ENCODE measurements around the gene PLPP6. TPM values are rescaled to one million over a fixed set of nuclear protein-coding genes. Genes with fewer than 3 reads are reported as not detected.

The PLPP6 gene
- total and polyA plus RNA-seq, 2 experiments from 2014 or later: 11.7 to 15.8 TPM

DNA sequence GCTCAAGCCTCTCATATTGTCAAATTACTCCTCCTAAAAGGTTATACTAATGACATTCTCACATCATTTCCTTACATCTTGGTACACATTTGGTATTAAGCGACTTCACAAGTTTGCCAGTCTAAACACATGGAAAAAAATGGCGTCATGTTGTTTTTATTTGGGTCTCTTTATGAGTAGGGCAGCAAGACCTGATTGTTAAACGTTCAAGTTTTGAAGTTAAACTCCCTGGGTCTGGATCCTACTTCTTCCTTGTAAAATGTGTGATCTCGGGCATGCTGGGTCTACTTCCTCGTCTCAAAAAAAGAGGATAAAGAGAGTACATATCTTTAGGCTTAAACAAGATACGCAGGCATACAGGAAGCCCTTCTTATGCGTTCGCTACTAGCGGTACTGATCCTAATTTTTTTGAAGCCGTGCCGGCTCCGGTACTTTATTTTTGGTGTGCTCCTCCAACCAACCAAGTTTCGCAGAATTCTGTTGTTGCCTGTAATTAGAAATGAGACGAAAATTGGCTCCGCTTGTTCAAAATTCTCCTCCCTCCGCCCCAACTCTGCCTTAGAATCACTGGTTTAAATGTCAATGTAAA lies 16.7 kb downstream of the PLPP6 start:
- no peaks in the 10 kb centered on the region for H3K9me3 ChIP-seq (ENCODE audit: low read depth)
- H3K27me3 ChIP-seq: no peaks in the 10 kb centered on the region
- DNase-seq (ENCODE audit: low read depth in 1 of 2, low spot score in 1 of 2): peak; percentile 17 to 52
- TF ChIP-seq, protein P1, sequence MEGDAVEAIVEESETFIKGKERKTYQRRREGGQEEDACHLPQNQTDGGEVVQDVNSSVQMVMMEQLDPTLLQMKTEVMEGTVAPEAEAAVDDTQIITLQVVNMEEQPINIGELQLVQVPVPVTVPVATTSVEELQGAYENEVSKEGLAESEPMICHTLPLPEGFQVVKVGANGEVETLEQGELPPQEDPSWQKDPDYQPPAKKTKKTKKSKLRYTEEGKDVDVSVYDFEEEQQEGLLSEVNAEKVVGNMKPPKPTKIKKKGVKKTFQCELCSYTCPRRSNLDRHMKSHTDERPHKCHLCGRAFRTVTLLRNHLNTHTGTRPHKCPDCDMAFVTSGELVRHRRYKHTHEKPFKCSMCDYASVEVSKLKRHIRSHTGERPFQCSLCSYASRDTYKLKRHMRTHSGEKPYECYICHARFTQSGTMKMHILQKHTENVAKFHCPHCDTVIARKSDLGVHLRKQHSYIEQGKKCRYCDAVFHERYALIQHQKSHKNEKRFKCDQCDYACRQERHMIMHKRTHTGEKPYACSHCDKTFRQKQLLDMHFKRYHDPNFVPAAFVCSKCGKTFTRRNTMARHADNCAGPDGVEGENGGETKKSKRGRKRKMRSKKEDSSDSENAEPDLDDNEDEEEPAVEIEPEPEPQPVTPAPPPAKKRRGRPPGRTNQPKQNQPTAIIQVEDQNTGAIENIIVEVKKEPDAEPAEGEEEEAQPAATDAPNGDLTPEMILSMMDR (IDR thresholded peaks at IDR 0.05; ENCODE audit: low read depth, low read length): no peak
- no peaks in the 10 kb centered on the region for H3K36me3 ChIP-seq
- H3K4me1 ChIP-seq (ENCODE audit: low read depth): peaks cover 19% of the 10 kb centered on the region
- peak overlapping the region; percentile 95 for H3K27ac ChIP-seq
- H3K4me3 ChIP-seq: peak overlapping the region; percentile 48

DNA sequence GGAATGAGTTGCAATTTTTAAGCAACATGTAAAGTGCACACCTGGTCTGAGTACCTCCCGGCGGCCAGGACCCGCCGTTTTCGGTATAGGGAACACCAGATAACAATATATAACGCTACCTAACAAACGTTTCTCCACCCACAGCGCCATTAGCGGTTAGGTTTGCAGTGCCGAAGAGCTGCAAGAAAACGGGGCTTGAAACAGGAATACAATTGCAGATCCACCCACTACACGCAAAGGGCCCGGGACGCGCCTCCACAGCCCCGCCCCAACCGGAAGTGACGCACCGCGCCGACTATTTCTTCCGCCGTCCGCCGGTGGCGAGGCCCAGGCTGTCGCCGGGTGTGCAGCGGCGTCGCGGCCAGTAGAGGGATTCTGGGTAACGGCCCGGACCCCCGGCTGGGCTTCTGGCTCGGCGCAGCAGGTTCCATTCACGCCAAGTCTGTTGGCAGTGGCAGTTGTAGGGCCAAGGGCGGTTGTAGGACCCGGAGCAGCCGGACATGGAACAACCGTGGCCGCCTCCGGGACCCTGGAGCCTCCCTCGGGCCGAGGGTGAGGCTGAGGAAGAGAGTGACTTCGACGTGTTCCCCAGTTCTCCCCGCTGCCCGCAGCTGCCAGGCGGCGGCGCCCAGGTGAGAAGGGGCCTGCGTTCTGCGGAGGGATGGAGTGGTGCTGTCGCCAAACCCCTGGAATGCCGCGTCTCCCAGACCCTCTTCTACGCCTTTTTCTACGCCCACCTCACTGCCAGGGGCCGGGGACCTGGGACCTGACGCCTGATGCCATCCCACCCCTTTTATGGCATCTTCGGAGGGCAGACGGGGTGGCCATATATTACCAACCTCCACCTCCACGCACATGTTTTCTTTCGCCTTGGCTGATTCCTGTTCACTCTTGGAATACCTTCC lies 17.4 kb downstream of the PLPP6 start, which contains the start of gene CDC37L1:
CDC37L1 (plus strand) TSS at position 302 of the 905 bp plus-strand sequence; CDS start at position 501, 199 bp downstream.
- Histone ChIP-seq H3K4me1 (ENCODE audit: low read depth) (peaks cover 19% of the 10 kb centered on the region), H3K27ac (peak within 1 kb of the TSS; percentile 95), H3K27me3 (no peaks in the 10 kb centered on the region), H3K36me3 (no peaks in the 10 kb centered on the region), H3K9me3 (ENCODE audit: low read depth) (no peaks in the 10 kb centered on the region), H3K4me3 (peak within 1 kb of the TSS; percentile 48)
- DNase-seq (ENCODE audit: low read depth in 1 of 2, low spot score in 1 of 2): peak; percentile 97
- TF ChIP-seq, protein P1 (IDR thresholded peaks at IDR 0.05; ENCODE audit: low read depth, low read length): peak; percentile 67

DNA sequence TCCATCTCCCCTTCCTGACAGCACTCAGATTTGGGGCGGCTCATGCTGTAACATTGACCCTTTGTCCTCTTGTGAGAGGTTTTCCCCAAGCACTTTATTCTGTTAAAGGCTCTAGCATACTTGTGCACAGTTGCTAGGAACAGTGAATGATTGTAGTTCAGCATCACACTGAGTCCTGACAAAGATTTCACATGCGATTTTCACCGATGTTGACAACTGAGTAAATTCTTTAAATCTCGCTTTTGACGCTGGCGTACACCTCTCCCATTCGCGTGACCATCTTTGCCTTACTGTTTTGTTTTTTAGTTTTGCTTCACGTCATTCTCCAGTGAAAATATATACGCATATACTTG lies 18.1 kb downstream of the PLPP6 start:
- TF ChIP-seq, protein P1 (IDR thresholded peaks at IDR 0.05; ENCODE audit: low read depth, low read length): no peak
- H3K4me1 ChIP-seq (ENCODE audit: low read depth): peaks cover 19% of the 10 kb centered on the region
- no peaks in the 10 kb centered on the region for H3K36me3 ChIP-seq
- H3K4me3 ChIP-seq: peak overlapping the region; percentile 48
- DNase-seq (ENCODE audit: low read depth in 1 of 2, low spot score in 1 of 2): no peak
- no peaks in the 10 kb centered on the region for H3K9me3 ChIP-seq (ENCODE audit: low read depth)
- H3K27me3 ChIP-seq: no peaks in the 10 kb centered on the region
- H3K27ac ChIP-seq: peak overlapping the region; percentile 95

DNA sequence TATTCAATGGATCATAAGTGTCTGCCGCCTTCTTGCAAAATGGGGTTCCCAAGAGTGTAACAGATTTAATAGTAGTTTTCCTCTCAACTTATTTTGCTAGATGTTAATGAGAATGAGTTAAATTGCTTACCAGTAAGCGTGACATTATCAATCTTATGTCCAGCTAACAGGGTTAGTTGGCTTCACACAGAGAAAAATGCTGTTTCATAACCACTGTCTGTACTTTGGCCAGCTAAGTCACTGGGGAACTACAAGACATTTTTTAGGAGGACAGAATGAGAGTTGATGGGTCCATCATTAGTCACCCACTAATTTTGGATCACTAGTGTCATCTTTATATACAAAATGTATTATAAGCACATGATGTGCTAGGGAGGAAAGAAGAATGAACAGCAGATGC lies 18.7 kb downstream of the PLPP6 start:
- Histone ChIP-seq H3K4me1 (ENCODE audit: low read depth) (peaks cover 19% of the 10 kb centered on the region), H3K27me3 (no peaks in the 10 kb centered on the region), H3K27ac (peak overlapping the region; percentile 95), H3K9me3 (ENCODE audit: low read depth) (no peaks in the 10 kb centered on the region), H3K4me3 (peak overlapping the region; percentile 48), H3K36me3 (peaks cover 4% of the 10 kb centered on the region)
- TF ChIP-seq, protein P1 (IDR thresholded peaks at IDR 0.05; ENCODE audit: low read depth, low read length): no peak
- peak in 1 of 2 donors; percentile 34 for DNase-seq (ENCODE audit: low read depth in 1 of 2, low spot score in 1 of 2)

DNA sequence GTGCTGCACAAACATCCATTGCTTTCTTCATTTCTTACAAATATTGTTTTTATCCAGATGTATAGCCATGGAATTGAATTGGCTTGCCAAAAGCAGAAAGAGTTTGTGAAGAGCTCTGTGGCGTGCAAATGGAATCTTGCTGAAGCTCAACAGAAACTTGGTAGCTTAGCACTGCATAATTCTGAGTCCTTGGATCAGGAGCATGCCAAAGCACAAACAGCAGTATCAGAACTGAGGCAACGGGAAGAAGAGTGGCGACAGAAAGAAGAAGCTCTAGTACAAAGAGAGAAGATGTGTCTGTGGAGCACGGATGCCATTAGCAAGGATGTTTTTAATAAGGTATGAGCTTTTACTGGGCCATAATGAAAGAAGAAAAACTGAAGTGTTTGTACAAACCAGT lies 22.7 kb downstream of the PLPP6 start:
- H3K27me3 ChIP-seq: no peaks in the 10 kb centered on the region
- H3K4me3 ChIP-seq: no peak overlapping the region
- H3K27ac ChIP-seq: no peak overlapping the region
- TF ChIP-seq, protein P1 (IDR thresholded peaks at IDR 0.05; ENCODE audit: low read depth, low read length): no peak
- no peaks in the 10 kb centered on the region for H3K9me3 ChIP-seq (ENCODE audit: low read depth)
- H3K4me1 ChIP-seq (ENCODE audit: low read depth): peaks cover 13% of the 10 kb centered on the region
- H3K36me3 ChIP-seq: peaks cover 14% of the 10 kb centered on the region
- no peak for DNase-seq (ENCODE audit: low read depth in 1 of 2, low spot score in 1 of 2)
